Stimulated activated naive CD8-positive, alpha-beta T cell treated with anti-CD3 and anti-CD28 coated beads, Interleukin-15, Interleukin-2, amounts not matched to agents 100 U/mL and 50 U/mL, for 24 hours (primary cell): Measurements from ENCODE around the gene PPP1CA.

Experiments
- ATAC-seq: fragments of 150-1000 bp; cut with Tn5 transposase; one replicate; pipeline ENCODE4 v1.10.0; 2021
- DNase-seq: peaks from one replicate; pipeline ENCODE4 v3.0.0; 2021

PPP1CA gene

DNA sequence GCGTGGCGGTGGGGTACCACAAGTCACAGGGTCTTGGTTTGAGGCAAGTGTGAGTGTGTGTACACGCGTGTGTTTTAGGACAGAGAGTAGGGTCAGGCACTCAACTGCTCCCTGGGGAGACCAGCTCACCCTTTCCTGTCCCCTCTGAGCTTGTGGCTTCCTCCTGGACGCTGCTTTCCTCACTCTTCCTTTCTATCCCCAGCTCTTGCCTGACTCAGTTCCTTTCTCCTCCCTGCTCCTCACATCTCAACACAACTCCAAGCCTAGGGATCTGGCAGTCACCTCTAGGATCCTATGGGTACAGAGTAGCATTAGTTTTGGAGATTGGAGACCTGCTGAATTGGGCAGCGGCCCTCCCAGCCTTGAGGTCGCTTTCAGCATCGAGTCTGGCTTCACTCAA, 32.4 kb downstream of the PPP1CA start:
- DNase-seq: no peak
- ATAC-seq: no peak

DNA sequence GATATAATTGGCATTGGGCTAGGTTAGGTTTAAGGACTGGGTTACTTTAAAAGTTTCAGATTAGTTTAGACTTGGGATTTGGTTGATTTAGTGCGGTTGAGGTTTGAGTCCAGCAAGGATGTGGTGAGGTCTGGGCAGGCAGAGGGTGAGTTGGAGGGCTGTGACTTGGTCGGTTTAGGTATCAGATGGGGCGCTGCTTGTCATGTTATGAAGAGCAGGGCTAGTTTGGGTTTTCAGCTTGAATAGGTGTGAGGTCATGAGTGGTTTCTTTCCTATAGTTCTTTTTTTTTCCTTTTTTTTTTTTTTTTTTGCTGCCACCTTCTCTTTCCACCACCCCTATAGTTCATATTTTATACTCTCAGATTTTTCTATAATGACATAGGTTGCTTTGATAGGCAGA, 33.0 kb downstream of the PPP1CA start:
- ATAC-seq: peak; percentile 38

DNA sequence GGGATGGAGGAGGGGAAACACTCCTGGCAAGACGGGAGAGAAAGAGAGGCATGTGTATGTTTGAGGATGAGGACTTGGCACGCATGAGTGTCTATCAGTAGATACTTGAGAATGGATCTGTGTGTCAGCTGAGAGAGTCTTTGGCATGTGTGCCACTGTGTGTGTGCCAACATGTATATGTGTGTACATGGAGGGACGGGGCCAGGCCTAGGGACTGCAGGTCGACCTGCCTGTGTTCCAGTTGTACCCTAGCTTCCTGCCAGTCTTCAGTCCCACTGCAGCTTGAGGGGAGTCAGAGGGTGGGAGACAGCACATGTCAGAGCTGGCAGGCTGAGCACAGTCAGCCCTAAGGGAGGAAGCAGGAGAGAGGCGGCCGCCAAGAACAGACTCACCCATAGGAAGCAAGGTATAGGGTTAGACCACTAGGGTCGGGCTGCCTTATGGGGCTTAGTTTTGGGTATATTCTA, 33.9 kb downstream of the PPP1CA start:
- ATAC-seq: no peak
- no peak for DNase-seq

More for the DNA sequence above, 33.0 kb downstream of the PPP1CA start:
- DNase-seq: no peak

DNA sequence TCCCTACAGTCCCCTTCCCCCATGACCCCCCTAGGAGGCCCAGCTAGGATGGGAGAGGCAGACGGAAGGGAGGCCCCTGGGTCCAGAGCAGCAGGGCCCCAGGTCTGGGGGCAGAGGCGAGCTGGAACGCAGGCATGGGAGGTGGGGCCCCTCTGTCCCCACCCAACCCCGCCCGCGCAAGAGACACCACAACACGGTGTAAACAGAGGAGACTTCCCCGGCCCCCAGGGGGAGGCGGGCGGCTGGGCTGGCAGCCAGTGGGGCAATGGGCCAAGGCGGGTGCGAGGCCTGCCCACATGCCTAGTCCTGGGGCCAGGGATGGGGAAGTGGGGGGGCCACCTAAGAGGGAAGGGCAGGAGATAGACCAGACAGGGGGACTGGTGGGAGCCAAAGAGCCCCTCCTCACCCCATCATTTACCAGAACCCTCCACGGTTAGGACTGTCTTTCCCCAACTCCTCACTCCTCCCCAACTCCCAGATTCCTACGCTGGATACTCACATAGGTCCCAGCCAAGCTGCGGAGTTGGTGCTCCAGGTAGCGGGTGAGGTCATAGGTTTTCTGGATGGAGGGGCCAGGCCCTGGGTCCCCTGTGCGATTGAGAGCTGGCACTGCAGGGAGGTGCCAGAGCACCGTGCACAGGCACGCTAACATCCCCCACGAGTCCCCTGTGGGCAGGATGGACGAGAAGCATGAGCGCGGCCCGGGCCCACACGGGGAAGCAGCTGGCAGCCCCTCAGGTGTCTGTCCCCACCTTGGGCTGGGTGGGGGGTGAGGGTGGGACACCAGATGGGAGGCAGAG, 34.5 kb downstream of the PPP1CA start:
- DNase-seq: no peak
- ATAC-seq: no peak

DNA sequence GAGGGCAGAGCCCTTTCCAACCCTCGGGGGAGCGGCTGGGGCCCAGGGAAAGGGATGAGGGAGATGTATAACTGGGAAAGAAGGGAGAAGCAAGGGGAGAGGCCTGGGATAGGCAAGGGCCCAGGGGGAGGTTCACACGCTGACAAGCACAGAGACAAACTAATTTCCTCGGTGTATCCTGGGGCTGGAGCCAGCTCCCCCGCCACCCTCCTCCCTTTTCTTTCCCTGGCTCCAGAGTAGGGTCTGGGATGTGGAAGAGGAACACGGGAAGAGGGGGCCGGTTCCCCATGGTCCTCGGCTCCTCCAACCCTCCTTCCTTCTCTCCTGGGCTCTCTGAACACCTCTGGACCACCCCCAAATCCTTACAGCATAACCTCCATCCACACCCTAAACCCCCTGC, 35.1 kb downstream of the PPP1CA start:
- ATAC-seq (no peak), DNase-seq (no peak)

DNA sequence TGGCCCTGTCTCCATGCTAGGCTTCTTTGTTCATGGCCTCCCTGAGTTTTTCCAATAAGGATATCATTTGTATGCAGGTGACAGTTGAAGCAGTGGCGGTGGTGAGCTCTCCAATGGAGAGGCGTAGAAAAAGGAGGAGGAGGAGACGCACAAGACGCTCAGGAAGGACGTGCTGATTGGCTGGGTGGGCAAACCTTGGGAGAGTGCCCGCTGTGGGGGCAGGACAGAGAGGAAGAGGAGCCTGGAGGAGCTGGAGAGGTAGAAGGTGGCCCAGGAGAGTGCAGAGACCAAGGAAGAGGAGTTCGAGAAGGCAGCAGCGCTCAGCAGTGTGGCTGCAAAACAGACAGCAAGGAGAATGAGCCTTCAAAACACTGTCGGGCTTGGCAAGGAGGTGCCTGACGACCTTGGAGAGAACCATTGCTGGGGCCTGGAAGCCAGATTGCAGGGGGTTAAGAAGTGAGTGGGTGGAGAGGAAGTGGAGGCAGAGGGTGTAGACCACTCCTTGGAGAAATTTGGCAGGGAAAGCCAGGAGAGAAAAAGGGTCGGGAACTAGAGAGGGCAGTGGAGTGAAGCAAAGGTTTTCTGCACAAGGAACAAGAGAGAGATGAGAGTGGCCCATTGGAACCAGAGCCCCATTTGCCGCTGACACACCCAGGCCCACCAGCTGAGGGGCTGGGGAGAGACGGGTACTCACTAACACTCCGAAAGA, 35.8 kb downstream of the PPP1CA start:
- DNase-seq (no peak), ATAC-seq (no peak)

DNA sequence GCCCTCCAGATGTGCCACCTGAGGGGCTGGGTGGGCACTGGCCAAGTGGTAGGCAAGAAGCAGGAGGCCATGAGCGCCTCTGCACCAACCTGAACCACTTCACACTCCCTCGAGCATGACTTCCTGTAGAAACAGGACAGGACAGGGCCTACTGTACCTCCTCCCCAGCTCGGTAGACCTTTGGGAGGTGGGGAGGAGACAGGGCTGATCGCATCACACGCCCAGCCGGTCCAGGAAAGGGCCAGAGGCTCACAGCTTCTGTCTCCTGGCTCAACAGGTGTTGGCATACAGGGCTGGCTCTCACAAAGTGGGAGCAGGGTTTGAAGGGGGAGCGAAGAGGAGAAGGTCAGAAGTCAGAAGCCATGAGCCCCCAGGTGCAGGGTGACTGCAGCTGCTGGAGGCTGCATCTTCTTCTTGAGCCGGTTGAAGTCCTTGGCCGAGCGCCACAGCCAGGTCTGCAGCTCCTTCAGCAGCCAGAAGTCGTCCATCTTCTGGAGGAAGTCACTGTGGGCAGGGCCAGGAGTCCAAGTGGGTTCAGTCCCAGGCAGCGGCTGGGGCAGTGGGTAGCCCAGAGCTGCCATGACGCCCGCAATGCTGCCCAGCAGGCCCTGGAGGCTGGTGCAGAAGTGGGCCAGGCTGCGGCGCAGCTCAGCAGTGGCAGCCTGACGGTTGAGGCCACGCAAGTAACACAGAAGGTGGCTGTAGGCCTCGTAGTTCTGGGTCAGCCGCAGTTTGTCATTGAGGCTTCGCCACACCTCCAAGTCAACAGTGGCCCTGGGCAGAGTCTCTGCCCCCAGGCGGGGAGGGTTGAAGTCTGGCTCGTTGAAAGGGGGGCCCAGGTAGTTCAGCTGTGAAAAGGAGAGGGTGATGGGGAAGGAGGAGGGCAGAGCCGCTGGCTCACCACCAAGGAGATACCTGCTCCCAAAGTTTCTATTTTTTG, 36.6 kb downstream of the PPP1CA start:
- DNase-seq: no peak
- ATAC-seq: no peak

DNA sequence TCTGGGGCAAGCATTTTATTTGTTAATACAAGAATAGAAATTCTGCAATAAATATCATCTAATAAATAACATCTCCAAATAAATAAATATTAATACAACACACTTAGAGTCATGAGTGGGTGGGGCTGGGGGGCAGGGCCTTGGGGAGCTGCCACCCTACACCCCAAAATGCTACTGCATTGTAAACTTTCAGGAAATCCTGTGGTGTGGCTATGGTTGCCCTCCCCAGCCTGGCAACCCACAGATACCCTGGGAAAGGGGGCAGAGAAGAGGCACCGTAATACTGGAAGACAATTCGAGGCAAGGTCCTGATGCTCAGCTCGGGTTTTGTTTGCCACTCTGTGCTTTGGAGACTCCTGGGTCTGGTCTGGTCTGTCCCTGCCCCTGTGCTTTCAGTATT, 37.5 kb downstream of the PPP1CA start:
- ATAC-seq (no peak), DNase-seq (no peak)

DNA sequence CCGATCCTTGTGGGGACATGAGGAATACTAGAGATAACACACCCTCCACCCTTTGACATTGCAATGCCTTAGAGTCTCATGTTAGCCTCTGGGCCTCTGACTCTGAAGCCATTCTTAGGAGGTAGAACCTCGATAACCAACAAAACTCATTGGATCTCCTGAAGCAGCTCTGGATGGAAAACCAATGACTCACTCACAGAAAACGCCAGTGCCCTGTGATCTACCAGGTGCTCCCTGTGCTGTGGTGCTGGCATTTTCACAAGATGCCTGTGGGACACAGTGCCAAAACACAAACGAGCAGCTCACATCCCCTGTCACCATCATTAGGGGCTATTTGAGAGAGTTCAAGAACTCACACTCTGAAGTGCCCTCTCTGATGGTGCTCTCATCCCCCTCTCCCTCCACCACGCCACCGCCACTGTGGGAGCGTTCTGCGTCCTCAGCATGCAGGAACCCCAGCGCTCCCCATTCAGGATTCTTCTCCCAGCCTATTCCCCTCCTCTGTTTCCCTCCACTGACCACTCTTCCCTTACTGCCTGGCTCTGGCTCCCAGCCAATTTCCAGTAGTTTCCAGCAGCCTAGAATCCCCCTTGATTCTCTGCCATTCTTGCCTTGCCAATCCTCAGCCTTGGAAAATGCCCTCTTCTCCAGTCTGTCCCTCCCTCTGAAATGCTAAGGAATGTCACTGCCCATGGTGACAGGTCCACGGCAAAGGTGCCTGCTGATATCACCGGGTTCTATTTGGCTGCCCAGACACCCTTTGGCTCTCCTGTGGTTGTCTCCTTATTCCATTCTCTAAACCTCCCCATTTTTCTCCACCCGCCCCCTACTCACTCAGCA, 43.6 kb downstream of the PPP1CA start:
- ATAC-seq: no peak

DNA sequence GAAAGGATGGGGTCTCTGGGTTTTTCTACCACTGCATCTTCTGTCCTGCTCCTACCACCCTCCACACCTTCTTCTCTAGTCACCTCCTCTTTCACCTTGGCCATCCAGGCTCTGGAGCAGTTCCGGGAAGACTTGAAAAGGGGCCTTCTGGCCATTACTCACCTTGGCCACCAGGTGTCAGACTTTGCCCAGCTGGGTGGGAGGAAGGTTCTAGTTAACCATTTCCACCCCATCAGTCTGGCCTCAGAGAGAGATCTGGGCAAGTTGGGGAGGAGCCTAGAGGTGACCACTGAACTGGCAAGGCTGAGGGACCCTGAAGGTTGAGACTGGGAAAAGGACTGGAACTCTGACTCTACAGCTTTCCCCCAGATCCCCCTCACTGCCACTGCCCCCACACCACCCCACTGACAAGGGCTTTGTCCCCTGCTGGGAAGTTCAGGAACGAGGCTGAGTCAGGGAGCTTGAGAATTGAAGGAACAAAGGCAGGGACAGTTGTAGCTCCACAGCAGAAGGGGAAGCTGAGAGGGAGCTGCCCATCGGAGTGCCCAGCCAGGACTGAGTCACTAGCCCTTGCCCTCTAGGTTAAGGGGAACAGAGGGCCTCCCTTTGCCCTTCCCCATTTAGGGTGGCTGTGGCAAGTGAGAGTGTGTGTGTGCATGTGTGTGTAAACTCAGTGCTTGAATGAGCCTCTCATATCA, 44.6 kb downstream of the PPP1CA start:
- ATAC-seq (peak; percentile 11), DNase-seq (peak; percentile 74)

More for the DNA sequence above, 43.6 kb downstream of the PPP1CA start:
- DNase-seq: no peak

DNA sequence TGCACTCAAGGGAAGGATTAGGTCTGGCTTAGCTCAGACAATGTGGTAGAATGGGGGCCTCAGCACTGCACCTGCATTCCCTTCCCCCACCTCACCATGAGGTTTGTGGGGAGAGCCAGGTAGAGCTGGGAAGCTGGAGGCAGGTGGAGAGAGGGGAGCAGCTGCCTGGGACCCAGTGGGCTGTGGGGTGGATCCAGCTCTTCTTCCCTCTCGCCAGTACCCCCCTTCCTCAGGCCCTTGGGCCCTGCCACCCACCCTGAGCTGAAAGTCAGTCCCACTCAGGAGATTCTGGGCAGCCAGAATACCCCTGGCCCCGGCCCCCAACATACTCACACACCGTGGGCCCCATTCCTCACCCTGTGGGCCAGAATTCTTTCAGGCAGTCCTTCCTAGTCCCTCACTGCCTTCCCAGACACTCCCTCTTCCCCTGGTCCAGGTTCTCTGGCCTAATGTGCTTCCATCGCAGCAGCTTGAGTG, 45.2 kb downstream of the PPP1CA start:
- ATAC-seq: no peak
- DNase-seq: no peak

DNA sequence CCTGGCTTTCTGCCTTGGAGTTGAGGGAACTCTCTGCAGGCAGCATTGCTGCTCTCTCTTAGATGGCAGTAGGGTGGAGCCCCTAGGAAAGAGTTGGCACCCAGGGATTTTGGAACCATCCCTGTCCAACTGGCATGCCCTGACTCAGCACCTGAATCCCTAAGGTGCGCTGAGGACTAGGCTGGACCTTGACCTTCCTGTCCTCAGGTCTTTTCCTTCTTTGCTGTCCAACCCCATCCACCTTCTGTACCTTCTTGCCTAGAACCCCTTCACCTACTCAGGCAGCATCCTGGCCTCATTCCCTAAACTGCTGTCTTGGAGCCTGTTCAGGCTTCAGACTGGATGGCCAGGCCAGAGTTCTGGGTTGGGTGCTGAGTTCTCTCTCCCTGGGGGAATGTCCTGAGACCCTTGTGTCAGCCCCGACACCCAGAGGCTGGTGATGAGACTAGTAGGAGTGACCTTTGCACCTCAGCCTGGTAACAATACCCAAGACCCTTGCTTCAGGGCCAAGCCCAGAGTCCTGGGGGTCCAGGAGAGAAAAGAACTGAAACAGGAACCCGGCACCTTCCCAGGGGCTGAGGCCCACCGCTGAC, 45.8 kb downstream of the PPP1CA start:
- ATAC-seq (no peak), DNase-seq (no peak)

DNA sequence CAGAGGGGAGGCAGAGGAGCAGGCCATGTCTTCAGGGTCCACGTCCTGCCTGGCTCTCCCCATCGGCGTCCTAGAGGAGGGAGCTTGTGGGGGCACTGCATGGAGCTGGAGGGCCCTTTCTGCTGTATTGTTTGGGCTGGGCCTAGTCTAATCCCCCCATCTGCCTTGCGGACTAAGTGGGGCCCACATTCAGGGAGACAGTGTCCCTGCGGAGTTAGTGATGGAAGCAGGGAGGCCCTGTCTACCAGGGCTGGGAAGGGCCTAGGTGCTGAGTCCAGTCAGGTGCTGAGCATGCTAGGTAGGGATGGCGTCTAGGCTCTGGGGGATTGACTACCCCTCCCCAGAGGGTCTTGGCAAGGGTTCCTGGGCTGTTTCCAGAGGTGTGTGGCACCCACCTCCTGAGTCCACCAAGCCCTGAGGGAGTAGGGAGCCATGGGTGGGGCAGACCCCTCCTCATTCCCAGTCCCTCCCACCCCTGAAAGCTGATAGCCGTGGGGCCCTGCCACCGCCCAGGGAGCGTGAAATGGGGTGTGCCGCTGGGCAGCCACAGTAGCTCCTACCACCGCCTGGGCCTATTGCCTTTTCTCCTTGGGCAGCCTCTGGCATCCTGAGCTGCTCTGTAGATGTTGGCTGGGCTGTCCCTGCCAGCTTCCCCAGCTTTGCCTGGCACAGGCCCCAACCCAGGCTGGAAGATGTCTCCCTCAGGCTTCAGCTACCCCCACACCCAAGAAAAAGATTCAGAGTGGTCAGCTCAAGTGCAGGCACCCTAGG, 46.5 kb downstream of the PPP1CA start:
- no peak for ATAC-seq

DNA sequence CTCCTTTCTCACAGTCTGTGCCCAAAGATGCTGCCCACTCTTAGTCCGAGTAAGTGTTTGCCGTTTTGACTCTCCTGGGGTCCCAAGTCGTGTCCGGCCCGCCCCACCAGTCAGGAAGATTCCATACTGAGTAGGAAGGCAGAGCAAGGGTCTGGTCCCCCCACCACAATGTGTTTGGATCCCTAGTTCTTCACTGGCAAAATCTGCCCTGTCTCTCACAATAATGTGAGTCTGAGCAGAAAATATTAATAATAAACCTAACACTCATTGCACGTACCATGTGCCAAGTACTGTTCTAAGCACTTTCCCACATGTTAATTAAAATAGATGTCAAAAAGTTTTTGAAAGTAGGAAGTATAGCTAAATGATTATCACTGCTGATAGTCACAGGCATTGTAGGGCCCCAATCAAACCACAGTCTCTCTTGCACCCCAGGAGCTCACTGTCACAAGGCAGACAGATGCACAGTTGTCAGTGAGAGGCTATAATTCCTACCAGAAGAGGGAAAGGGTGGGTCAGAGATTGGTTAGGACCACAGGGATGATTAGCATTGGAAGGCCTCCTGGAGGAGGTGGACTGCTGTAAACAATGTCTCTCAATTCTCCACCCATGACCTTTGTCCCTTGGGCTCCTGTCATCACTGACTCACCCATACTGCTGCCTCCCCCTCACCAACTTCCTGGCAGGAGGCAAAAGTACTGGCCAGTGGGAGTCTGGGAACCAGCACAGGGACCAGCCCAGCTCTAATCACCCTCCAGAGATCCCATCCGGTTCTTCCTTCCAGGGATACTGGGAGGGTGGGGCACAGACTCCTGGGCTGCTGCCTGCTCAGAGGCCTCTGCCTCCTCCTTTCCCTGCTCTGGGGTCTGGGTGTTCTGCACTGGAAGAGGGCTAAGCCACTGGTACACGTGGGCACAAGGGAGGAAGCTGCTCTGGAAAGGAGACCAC, 47.3 kb downstream of the PPP1CA start:
- DNase-seq: no peak
- peak; percentile 20 for ATAC-seq

More for the DNA sequence above, 46.5 kb downstream of the PPP1CA start:
- no peak for DNase-seq

DNA sequence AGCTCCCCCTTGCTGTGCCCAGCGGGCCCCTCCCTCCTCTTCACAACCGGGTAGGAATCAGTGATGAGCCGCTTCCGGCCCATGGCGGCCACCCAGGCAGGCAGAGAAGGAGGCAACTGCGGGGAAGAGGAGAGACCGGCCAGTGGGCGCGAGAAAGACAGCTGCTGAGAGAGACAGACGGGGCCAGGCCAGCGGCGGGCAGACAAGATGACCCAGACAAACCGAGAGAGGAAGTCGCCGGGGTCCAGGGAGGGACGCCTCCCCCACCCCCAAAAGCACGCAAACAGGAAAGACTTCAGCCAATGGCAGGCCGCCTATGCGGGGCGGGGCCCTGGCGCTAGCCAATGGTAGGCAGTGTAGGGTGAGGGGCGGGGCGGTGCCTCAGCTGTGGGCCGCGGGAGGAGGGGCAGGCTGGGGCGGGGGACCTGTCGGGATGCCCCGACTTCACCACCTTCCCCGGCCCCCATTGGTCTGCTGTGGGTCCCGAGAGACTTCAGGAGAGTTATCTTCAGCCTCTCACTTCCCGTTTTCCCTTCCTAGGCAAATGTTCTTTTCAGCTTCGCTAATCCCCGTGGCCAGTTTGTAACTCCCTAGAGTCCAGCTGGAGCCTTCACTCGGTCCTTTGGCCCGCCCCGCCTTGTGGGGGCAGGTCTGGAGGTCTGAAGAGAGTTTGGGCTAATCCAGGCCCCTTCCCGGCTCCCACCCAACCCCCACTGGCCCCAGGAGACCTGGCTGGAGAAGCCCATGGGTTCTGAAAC, 48.2 kb downstream of the PPP1CA start, which contains the start of gene POLD4:
POLD4 (minus strand) TSS at position 230 of the 758 bp plus-strand sequence; CDS start at position 83, 147 bp downstream.
- DNase-seq: peak; percentile 98

DNA sequence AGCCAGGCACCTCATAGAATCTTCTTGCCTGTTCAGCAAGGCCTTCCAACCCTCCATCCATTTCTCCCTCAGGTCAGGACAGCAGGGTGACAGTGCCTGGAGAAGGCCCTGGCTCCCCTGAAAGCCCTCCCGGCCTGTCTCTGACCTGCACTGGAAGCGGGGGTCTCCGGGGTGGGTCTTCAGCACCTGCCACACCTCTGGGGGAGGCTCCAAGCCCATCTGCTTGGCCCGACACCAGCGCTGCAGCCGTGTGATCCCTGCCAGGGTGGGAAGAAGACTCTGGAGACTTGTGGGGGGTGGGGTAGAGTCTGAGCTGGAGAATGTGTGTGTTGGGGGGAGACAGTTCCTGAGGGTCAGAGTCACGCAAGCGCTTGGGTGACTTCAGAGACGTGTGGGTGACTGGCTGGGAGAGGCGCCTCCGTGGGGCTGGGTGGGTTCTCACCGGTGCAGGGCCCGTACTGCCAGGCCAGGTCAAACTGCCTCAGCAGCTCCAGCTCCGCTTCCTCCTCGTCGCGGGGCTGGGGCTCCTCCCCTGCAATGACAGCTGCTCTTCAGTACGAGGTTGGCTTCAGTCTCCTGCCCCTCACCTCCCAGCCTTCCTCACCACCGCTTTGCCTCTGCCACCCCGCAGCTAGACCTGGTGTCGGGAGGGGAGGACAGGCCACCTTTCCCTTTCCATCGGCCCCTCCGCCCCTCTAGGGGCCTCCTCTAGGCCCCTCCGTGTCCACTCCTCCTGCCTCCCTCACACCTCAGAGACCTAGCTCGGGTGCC, 48.9 kb downstream of the PPP1CA start:
- ATAC-seq (peak; percentile 20), DNase-seq (peak; percentile 62)

More for the DNA sequence above, 48.2 kb downstream of the PPP1CA start, which contains the start of gene POLD4:
- ATAC-seq: peak; percentile 93
